Activated naive CD8-positive, alpha-beta T cell (primary cell): ENCODE results near the gene PARVG.

Source experiments
- H3K27ac Mint-ChIP-seq: one replicate; pipeline ENCODE4 v1.8.0; 2021; ENCODE audit warnings: mixed read lengths
- H3K27me3 Mint-ChIP-seq: one replicate; pipeline ENCODE4 v1.8.0; 2021; ENCODE audit warnings: mixed read lengths
- H3K36me3 Mint-ChIP-seq: one replicate; pipeline ENCODE4 v1.8.0; 2021; ENCODE audit warnings: mixed read lengths
- H3K4me1 Mint-ChIP-seq: one replicate; pipeline ENCODE4 v1.8.0; 2021; ENCODE audit warnings: low read depth, mixed read lengths
- H3K4me3 Mint-ChIP-seq: one replicate; pipeline ENCODE4 v1.8.0; 2021; ENCODE audit warnings: mild to moderate bottlenecking, mixed read lengths
- H3K9me3 Mint-ChIP-seq: one replicate; pipeline ENCODE4 v1.8.0; 2021; ENCODE audit warnings: low read depth, mixed read lengths

PARVG gene

GRCh38 chr22:44146088-44146861 lies 34.5 kb upstream of the PARVG start:
- Mint-ChIP-seq H3K9me3 (no peaks in the 10 kb centered on the region), H3K36me3 (no peaks in the 10 kb centered on the region), H3K4me3 (no peak overlapping the region), H3K27me3 (peaks cover 5% of the 10 kb centered on the region), H3K4me1 (no peaks in the 10 kb centered on the region), H3K27ac (no peak overlapping the region)

GRCh38 chr22:44147008-44147645 lies 33.6 kb upstream of the PARVG start:
- H3K9me3 Mint-ChIP-seq = no peaks in the 10 kb centered on the region
- H3K27me3 Mint-ChIP-seq = peaks cover 5% of the 10 kb centered on the region
- H3K27ac Mint-ChIP-seq = no peak overlapping the region
- no peaks in the 10 kb centered on the region for H3K4me1 Mint-ChIP-seq
- no peak overlapping the region for H3K4me3 Mint-ChIP-seq
- no peaks in the 10 kb centered on the region for H3K36me3 Mint-ChIP-seq

- H3K36me3 Mint-ChIP-seq = no peaks in the 10 kb centered on the region
- no peaks in the 10 kb centered on the region for H3K9me3 Mint-ChIP-seq
- no peak overlapping the region for H3K27ac Mint-ChIP-seq
- H3K4me3 Mint-ChIP-seq = no peak overlapping the region
- H3K27me3 Mint-ChIP-seq = peaks cover 5% of the 10 kb centered on the region
- no peaks in the 10 kb centered on the region for H3K4me1 Mint-ChIP-seq
Measured at GRCh38 chr22:44147821-44148574, 32.7 kb upstream of the PARVG start.

GRCh38 chr22:44151676-44152075 lies 29.0 kb upstream of the PARVG start:
- H3K36me3 Mint-ChIP-seq = no peaks in the 10 kb centered on the region
- no peak overlapping the region for H3K27ac Mint-ChIP-seq
- no peaks in the 10 kb centered on the region for H3K4me1 Mint-ChIP-seq
- no peak overlapping the region for H3K4me3 Mint-ChIP-seq
- H3K9me3 Mint-ChIP-seq = no peaks in the 10 kb centered on the region
- H3K27me3 Mint-ChIP-seq = peaks cover 5% of the 10 kb centered on the region

- Mint-ChIP-seq H3K4me1 (no peaks in the 10 kb centered on the region), H3K4me3 (no peak overlapping the region), H3K27me3 (peaks cover 4% of the 10 kb centered on the region), H3K9me3 (no peaks in the 10 kb centered on the region), H3K36me3 (no peaks in the 10 kb centered on the region), H3K27ac (no peak overlapping the region)
Measured at GRCh38 chr22:44153710-44154109, 27.0 kb upstream of the PARVG start.

GRCh38 chr22:44154436-44154942 lies 26.2 kb upstream of the PARVG start:
- no peaks in the 10 kb centered on the region for H3K4me1 Mint-ChIP-seq
- no peaks in the 10 kb centered on the region for H3K9me3 Mint-ChIP-seq
- no peak overlapping the region for H3K27ac Mint-ChIP-seq
- H3K27me3 Mint-ChIP-seq = peaks cover 3% of the 10 kb centered on the region
- H3K36me3 Mint-ChIP-seq = no peaks in the 10 kb centered on the region
- H3K4me3 Mint-ChIP-seq = no peak overlapping the region

- H3K27ac Mint-ChIP-seq = no peak overlapping the region
- no peaks in the 10 kb centered on the region for H3K36me3 Mint-ChIP-seq
- no peaks in the 10 kb centered on the region for H3K9me3 Mint-ChIP-seq
- no peaks in the 10 kb centered on the region for H3K4me1 Mint-ChIP-seq
- no peak overlapping the region for H3K4me3 Mint-ChIP-seq
- H3K27me3 Mint-ChIP-seq = peaks cover 2% of the 10 kb centered on the region
Measured at GRCh38 chr22:44155115-44155514, 25.6 kb upstream of the PARVG start.

- Mint-ChIP-seq H3K9me3 (no peaks in the 10 kb centered on the region), H3K36me3 (no peaks in the 10 kb centered on the region), H3K4me1 (no peaks in the 10 kb centered on the region), H3K27ac (no peak overlapping the region), H3K27me3 (no peaks in the 10 kb centered on the region), H3K4me3 (no peak overlapping the region)
Measured at GRCh38 chr22:44157916-44158618, 22.7 kb upstream of the PARVG start.

- Mint-ChIP-seq H3K4me1 (no peaks in the 10 kb centered on the region), H3K27ac (no peak overlapping the region), H3K36me3 (no peaks in the 10 kb centered on the region), H3K9me3 (no peaks in the 10 kb centered on the region), H3K27me3 (no peaks in the 10 kb centered on the region), H3K4me3 (no peak overlapping the region)
Measured at GRCh38 chr22:44158816-44159215, 21.9 kb upstream of the PARVG start.

GRCh38 chr22:44159221-44159620 lies 21.5 kb upstream of the PARVG start:
- H3K4me1 Mint-ChIP-seq = no peaks in the 10 kb centered on the region
- no peak overlapping the region for H3K4me3 Mint-ChIP-seq
- H3K27ac Mint-ChIP-seq = no peak overlapping the region
- H3K27me3 Mint-ChIP-seq = no peaks in the 10 kb centered on the region
- no peaks in the 10 kb centered on the region for H3K9me3 Mint-ChIP-seq
- no peaks in the 10 kb centered on the region for H3K36me3 Mint-ChIP-seq

- Mint-ChIP-seq H3K36me3 (no peaks in the 10 kb centered on the region), H3K27me3 (no peaks in the 10 kb centered on the region), H3K27ac (no peak overlapping the region), H3K4me1 (no peaks in the 10 kb centered on the region), H3K9me3 (no peaks in the 10 kb centered on the region), H3K4me3 (no peak overlapping the region)
Measured at GRCh38 chr22:44159811-44160210, 20.9 kb upstream of the PARVG start.

GRCh38 chr22:44160421-44160820 lies 20.3 kb upstream of the PARVG start:
- no peak overlapping the region for H3K4me3 Mint-ChIP-seq
- H3K27ac Mint-ChIP-seq = no peak overlapping the region
- no peaks in the 10 kb centered on the region for H3K9me3 Mint-ChIP-seq
- H3K27me3 Mint-ChIP-seq = no peaks in the 10 kb centered on the region
- H3K36me3 Mint-ChIP-seq = no peaks in the 10 kb centered on the region
- no peaks in the 10 kb centered on the region for H3K4me1 Mint-ChIP-seq

- no peak overlapping the region for H3K27ac Mint-ChIP-seq
- no peaks in the 10 kb centered on the region for H3K27me3 Mint-ChIP-seq
Measured at GRCh38 chr22:44161673-44162072, 19.1 kb upstream of the PARVG start.

GRCh38 chr22:44162960-44163359 lies 17.8 kb upstream of the PARVG start:
- Mint-ChIP-seq H3K4me1 (no peaks in the 10 kb centered on the region), H3K27me3 (no peaks in the 10 kb centered on the region), H3K4me3 (no peak overlapping the region), H3K9me3 (no peaks in the 10 kb centered on the region), H3K36me3 (no peaks in the 10 kb centered on the region), H3K27ac (no peak overlapping the region)

More at GRCh38 chr22:44161673-44162072, 19.1 kb upstream of the PARVG start:
- Mint-ChIP-seq H3K36me3 (no peaks in the 10 kb centered on the region), H3K4me3 (no peak overlapping the region), H3K4me1 (no peaks in the 10 kb centered on the region), H3K9me3 (no peaks in the 10 kb centered on the region)

GRCh38 chr22:44163536-44163935 lies 17.2 kb upstream of the PARVG start:
- Mint-ChIP-seq H3K4me3 (no peak overlapping the region), H3K27ac (no peak overlapping the region), H3K27me3 (no peaks in the 10 kb centered on the region), H3K4me1 (no peaks in the 10 kb centered on the region), H3K9me3 (no peaks in the 10 kb centered on the region), H3K36me3 (no peaks in the 10 kb centered on the region)
